HepG2 (cell line): Measurements from ENCODE around the gene NAT14. TPM values are rescaled to one million over a fixed set of nuclear protein-coding genes. Genes with fewer than 3 reads are reported as not detected.

Experiments
- IRX3 ChIP-seq: sonication (generic); formaldehyde crosslinking; IDR thresholded peaks from 2 replicates; pipeline ENCODE4 v1.8.1; 2023; ENCODE audit warnings: mild to moderate bottlenecking, low read depth, missing genetic modification reagents, borderline replicate concordance
- MED13 ChIP-seq: sonication (generic); formaldehyde crosslinking; IDR thresholded peaks from 2 replicates; pipeline ENCODE4 v1.5.0; 2020; ENCODE audit warnings: missing genetic modification reagents
- MXI1 ChIP-seq: IDR thresholded peaks from 3 replicates; pipeline ENCODE4 v1.6.1; 2012; ENCODE audit warnings: low read depth, low read length, inconsistent platforms, borderline replicate concordance
- TBL1XR1 ChIP-seq: fragments of 150-350 bp; IDR thresholded peaks from 2 replicates; pipeline ENCODE4 v1.6.1; 2014; ENCODE audit warnings: borderline replicate concordance, low read length; ENCODE audit not compliant: partially characterized antibody
- ZBTB8A ChIP-seq: sonication (generic); formaldehyde crosslinking; IDR thresholded peaks from 2 replicates; pipeline ENCODE4 v1.4.0; 2020; ENCODE audit warnings: mild to moderate bottlenecking, low read depth, missing genetic modification reagents, borderline replicate concordance
- ZFYVE20 ChIP-seq: sonication (generic); formaldehyde crosslinking; IDR thresholded peaks from 2 replicates; pipeline ENCODE4 v1.8.0; 2023; ENCODE audit warnings: low read depth, mild to moderate bottlenecking, moderate library complexity, missing genetic modification reagents, borderline replicate concordance
- ZNF451 ChIP-seq: sonication (generic); formaldehyde crosslinking; IDR thresholded peaks from 2 replicates; pipeline ENCODE4 v1.5.0; 2020; ENCODE audit warnings: mild to moderate bottlenecking, missing genetic modification reagents
- polyA plus RNA-seq, 8 experiments: library from polyadenylated mRNA; depleted of rRNA in 3 of 8; stranded (reverse) in 7 of 8; unstranded in 1 of 8; fragments of >200 nt; fragmentation: Illumina TruSeq in 4 of 8; extraction: Trizol in 4 of 8; gene quantifications; 2 replicates each; pipeline versions ENCODE4 v1.2.1 to v1.2.3, GENCODE V29; 2011 to 2016; ENCODE audit warnings: low read depth in 4 of 8, missing spikeins in 1 of 8, mixed read lengths in 1 of 8; ENCODE audit not compliant: insufficient read depth in 1 of 8
- total RNA-seq, 5 experiments: library from RNA; depleted of rRNA; stranded (reverse); fragments of >200 nt; fragmentation: Illumina TruSeq; extraction: Trizol; gene quantifications; 2 replicates each; pipeline ENCODE4 v1.2.3, GENCODE V29; 2016; ENCODE audit warnings: low read depth in 1 of 5
- TF ChIP-seq, protein P1 (sequence below): sonication (generic); formaldehyde crosslinking; IDR thresholded peaks from 2 replicates; pipeline ENCODE4 v1.4.0; 2020; ENCODE audit warnings: missing genetic modification reagents, borderline replicate concordance
- TF ChIP-seq, protein P2 (sequence below): IDR thresholded peaks from 2 replicates; pipeline ENCODE4 v1.6.1; 2016; ENCODE audit warnings: low read depth, missing genetic modification reagents, missing compliant biosample characterization
- TF ChIP-seq, protein P3 (sequence below): sonication (generic); formaldehyde crosslinking; IDR thresholded peaks from 2 replicates; pipeline ENCODE4 v1.5.0; 2020; ENCODE audit warnings: mild to moderate bottlenecking, missing genetic modification reagents
- TF ChIP-seq, protein P4 (sequence below): sonication (generic); formaldehyde crosslinking; IDR thresholded peaks from 2 replicates; pipeline ENCODE4 v1.4.0; 2020; ENCODE audit warnings: mild to moderate bottlenecking, missing genetic modification reagents

Gene NAT14
- total and polyA plus RNA-seq, 2 of the 13 experiments (the other 11 are each of a cell fraction or from before 2014, with no cell fraction given) = 20.7 to 22.3 TPM

DNA sequence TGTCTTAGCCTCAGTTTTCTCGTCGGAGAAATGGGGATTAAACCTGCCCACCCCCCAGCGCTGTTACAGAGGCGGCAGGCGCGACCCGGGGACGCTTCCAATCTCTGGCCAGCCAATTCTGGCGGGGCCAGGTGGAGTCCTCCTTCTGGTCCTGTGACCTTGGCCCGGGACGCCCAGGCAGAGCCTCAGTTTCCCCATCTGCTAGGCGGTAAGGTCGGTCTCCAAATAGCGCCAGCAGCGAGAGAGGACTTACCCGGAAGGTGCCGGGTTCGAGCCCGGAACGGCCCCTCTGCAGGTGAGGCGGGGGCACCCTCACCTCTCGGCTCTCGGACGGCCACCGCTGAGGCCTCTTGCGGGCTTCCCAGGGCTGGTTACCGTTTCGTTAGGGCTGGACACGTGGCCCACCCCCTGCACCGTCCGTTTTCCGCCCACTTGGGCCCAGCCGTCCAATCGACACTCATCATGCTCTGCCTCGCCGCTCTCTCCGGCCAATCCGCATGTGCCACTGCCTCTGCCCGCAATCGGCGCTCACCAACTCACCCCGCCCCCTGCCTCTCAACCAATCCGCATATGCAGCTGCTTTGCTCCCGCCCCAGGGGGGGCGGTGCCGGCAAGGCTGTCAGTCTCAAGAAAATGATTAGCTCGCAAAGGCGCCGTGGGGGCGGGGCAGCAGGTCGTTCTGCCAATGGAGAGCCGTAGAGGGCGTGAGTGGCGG is 23.6 kb upstream of the NAT14 start, which contains the start of gene ISOC2 (continued):
- TF ChIP-seq ZFYVE20 (CRISPR knock-in tag) = no peak
- TF ChIP-seq, protein P1, sequence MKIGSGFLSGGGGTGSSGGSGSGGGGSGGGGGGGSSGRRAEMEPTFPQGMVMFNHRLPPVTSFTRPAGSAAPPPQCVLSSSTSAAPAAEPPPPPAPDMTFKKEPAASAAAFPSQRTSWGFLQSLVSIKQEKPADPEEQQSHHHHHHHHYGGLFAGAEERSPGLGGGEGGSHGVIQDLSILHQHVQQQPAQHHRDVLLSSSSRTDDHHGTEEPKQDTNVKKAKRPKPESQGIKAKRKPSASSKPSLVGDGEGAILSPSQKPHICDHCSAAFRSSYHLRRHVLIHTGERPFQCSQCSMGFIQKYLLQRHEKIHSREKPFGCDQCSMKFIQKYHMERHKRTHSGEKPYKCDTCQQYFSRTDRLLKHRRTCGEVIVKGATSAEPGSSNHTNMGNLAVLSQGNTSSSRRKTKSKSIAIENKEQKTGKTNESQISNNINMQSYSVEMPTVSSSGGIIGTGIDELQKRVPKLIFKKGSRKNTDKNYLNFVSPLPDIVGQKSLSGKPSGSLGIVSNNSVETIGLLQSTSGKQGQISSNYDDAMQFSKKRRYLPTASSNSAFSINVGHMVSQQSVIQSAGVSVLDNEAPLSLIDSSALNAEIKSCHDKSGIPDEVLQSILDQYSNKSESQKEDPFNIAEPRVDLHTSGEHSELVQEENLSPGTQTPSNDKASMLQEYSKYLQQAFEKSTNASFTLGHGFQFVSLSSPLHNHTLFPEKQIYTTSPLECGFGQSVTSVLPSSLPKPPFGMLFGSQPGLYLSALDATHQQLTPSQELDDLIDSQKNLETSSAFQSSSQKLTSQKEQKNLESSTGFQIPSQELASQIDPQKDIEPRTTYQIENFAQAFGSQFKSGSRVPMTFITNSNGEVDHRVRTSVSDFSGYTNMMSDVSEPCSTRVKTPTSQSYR = no peak
- TF ChIP-seq ZBTB8A (CRISPR knock-in tag) = no peak
- TF ChIP-seq, protein P2, sequence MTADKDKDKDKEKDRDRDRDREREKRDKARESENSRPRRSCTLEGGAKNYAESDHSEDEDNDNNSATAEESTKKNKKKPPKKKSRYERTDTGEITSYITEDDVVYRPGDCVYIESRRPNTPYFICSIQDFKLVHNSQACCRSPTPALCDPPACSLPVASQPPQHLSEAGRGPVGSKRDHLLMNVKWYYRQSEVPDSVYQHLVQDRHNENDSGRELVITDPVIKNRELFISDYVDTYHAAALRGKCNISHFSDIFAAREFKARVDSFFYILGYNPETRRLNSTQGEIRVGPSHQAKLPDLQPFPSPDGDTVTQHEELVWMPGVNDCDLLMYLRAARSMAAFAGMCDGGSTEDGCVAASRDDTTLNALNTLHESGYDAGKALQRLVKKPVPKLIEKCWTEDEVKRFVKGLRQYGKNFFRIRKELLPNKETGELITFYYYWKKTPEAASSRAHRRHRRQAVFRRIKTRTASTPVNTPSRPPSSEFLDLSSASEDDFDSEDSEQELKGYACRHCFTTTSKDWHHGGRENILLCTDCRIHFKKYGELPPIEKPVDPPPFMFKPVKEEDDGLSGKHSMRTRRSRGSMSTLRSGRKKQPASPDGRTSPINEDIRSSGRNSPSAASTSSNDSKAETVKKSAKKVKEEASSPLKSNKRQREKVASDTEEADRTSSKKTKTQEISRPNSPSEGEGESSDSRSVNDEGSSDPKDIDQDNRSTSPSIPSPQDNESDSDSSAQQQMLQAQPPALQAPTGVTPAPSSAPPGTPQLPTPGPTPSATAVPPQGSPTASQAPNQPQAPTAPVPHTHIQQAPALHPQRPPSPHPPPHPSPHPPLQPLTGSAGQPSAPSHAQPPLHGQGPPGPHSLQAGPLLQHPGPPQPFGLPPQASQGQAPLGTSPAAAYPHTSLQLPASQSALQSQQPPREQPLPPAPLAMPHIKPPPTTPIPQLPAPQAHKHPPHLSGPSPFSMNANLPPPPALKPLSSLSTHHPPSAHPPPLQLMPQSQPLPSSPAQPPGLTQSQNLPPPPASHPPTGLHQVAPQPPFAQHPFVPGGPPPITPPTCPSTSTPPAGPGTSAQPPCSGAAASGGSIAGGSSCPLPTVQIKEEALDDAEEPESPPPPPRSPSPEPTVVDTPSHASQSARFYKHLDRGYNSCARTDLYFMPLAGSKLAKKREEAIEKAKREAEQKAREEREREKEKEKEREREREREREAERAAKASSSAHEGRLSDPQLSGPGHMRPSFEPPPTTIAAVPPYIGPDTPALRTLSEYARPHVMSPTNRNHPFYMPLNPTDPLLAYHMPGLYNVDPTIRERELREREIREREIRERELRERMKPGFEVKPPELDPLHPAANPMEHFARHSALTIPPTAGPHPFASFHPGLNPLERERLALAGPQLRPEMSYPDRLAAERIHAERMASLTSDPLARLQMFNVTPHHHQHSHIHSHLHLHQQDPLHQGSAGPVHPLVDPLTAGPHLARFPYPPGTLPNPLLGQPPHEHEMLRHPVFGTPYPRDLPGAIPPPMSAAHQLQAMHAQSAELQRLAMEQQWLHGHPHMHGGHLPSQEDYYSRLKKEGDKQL (CRISPR knock-in tag) = no peak
- TF ChIP-seq, protein P3, sequence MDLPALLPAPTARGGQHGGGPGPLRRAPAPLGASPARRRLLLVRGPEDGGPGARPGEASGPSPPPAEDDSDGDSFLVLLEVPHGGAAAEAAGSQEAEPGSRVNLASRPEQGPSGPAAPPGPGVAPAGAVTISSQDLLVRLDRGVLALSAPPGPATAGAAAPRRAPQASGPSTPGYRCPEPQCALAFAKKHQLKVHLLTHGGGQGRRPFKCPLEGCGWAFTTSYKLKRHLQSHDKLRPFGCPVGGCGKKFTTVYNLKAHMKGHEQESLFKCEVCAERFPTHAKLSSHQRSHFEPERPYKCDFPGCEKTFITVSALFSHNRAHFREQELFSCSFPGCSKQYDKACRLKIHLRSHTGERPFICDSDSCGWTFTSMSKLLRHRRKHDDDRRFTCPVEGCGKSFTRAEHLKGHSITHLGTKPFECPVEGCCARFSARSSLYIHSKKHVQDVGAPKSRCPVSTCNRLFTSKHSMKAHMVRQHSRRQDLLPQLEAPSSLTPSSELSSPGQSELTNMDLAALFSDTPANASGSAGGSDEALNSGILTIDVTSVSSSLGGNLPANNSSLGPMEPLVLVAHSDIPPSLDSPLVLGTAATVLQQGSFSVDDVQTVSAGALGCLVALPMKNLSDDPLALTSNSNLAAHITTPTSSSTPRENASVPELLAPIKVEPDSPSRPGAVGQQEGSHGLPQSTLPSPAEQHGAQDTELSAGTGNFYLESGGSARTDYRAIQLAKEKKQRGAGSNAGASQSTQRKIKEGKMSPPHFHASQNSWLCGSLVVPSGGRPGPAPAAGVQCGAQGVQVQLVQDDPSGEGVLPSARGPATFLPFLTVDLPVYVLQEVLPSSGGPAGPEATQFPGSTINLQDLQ (CRISPR knock-in tag) = no peak
- TF ChIP-seq ZNF451 (CRISPR knock-in tag) = peak; percentile 62; the same call in 1 of the 2 replicates
- TF ChIP-seq TBL1XR1 = no peak
- TF ChIP-seq MED13 = 0 out of 2 replicates have a peak, but pooled peaks have one; percentile 38
- TF ChIP-seq, protein P4, sequence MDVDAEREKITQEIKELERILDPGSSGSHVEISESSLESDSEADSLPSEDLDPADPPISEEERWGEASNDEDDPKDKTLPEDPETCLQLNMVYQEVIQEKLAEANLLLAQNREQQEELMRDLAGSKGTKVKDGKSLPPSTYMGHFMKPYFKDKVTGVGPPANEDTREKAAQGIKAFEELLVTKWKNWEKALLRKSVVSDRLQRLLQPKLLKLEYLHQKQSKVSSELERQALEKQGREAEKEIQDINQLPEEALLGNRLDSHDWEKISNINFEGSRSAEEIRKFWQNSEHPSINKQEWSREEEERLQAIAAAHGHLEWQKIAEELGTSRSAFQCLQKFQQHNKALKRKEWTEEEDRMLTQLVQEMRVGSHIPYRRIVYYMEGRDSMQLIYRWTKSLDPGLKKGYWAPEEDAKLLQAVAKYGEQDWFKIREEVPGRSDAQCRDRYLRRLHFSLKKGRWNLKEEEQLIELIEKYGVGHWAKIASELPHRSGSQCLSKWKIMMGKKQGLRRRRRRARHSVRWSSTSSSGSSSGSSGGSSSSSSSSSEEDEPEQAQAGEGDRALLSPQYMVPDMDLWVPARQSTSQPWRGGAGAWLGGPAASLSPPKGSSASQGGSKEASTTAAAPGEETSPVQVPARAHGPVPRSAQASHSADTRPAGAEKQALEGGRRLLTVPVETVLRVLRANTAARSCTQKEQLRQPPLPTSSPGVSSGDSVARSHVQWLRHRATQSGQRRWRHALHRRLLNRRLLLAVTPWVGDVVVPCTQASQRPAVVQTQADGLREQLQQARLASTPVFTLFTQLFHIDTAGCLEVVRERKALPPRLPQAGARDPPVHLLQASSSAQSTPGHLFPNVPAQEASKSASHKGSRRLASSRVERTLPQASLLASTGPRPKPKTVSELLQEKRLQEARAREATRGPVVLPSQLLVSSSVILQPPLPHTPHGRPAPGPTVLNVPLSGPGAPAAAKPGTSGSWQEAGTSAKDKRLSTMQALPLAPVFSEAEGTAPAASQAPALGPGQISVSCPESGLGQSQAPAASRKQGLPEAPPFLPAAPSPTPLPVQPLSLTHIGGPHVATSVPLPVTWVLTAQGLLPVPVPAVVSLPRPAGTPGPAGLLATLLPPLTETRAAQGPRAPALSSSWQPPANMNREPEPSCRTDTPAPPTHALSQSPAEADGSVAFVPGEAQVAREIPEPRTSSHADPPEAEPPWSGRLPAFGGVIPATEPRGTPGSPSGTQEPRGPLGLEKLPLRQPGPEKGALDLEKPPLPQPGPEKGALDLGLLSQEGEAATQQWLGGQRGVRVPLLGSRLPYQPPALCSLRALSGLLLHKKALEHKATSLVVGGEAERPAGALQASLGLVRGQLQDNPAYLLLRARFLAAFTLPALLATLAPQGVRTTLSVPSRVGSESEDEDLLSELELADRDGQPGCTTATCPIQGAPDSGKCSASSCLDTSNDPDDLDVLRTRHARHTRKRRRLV = peak; percentile 69; the same call in 1 of the 2 replicates
- TF ChIP-seq MXI1 = peak; percentile 93; the same call in 2 of the 3 replicates
- TF ChIP-seq IRX3 = no peak; the same call in 1 of the 2 replicates
